Uterus (tissue), 2 donors: ENCODE data around the gene NCOR2.

Source experiments
- CTCF ChIP-seq, 4 experiments: fragments of 200-600 bp in 2 of 4; fragments of 450-650 bp in 2 of 4; sonication (generic) in 2 of 4; IDR thresholded peaks; one replicate each; pipeline ENCODE4 v1.5.1; 2016 to 2019; ENCODE audit warnings: antibody characterized with exemption in 4 of 4, mild to moderate bottlenecking in 2 of 4, moderate library complexity in 1 of 4
- POLR2A ChIP-seq, 2 donors: fragments of 450-650 bp; IDR thresholded peaks; one replicate each; pipeline ENCODE4 v1.6.1; 2016; ENCODE audit warnings: antibody characterized with exemption in 2 of 2, mild to moderate bottlenecking in 1 of 2, moderate library complexity in 1 of 2

DNA sequence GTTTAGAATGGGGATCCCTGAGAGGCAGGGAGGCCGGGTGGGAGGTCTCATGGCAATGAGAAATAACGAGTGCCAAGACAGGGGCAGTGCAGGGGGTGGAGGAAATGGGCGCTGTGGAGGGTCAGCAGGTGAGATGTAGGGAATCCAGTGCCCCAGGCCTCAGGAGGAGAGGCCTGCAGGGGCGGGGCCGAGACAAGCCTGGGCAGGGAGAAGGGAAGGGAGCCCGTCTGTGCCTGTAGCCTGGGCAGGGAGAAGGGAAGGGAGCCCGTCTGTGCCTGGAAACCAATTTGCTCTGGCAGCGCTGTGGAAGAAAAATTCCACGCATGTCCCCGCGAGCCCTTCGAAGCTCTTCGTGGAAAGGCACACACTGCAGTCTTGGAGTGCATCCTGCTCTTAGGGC, 10.6 kb upstream of the NCOR2 start:
- TF ChIP-seq POLR2A (IDR thresholded peaks at IDR 0.05) (no peak), CTCF (IDR thresholded peaks at IDR 0.05) (no peak)
